ENCODE measurements around the gene BTBD2. TPM values are rescaled to one million over a fixed set of nuclear protein-coding genes. Genes with fewer than 3 reads are reported as not detected.
A peak's percentile ranks its signal among the peaks of the same experiment; 100 is the strongest.

BTBD2 gene
- polyA plus RNA-seq, 1 donor (not counting 4 experiments of a cell fraction or from before 2014, with no cell fraction given) = 22.3 TPM

DNA sequence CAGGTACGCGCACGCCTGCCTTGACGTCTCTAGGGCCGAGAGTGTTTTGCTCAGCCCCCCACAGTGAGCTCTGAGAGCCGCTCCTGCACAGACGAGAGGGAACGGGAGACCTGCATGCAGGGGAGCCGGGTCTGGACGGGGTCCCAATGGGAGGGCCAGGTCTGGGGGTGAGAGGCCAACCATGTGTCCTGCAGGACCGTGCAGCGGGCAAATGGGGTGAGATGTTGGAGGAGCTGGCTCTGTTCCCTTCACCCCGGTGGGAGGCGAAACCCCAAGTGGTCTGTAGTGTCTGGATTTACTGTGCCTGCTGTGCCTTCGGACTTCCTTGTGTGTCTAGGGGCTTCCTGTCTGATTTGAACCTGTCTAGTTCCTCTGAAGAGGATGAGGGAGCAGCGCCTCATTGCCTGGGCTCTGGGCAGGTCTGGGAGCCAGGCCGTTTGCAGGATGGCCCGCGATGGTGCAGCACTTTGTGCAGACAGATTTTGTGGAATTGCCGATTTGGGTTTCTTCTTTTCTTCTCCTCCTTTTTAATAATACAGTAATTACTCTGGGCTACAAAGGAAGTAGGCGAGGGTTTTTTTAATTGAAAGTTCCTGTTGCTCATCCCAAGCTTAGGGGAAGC, 72.5 kb downstream of the BTBD2 start:
- dilution Hi-C loops (cut with MboI; ENCODE audit: extremely low pct_ligation_motif_present, low sequenced_read_pairs) = no loop called here
- peak overlapping the region; percentile 97 for H3K9ac ChIP-seq (ENCODE audit: control insufficient read depth, extremely low read depth, insufficient read depth, low read length)
- H3K36me3 ChIP-seq (ENCODE audit: control insufficient read depth in 2 of 2, extremely low read depth in 1 of 2, insufficient read depth in 2 of 2, low read length in 2 of 2) = no peaks in the 10 kb centered on the region
- no peaks in the 10 kb centered on the region for H3K9me3 ChIP-seq (ENCODE audit: control insufficient read depth, low read depth, low read length)
- H3K4me1 ChIP-seq (ENCODE audit: control insufficient read depth, extremely low read depth, insufficient read depth, low read length) = peaks cover 20% of the 10 kb centered on the region
- H3K79me2 ChIP-seq (ENCODE audit: control insufficient read depth, insufficient read depth, low read length) = peaks cover 61% of the 10 kb centered on the region
- H3K27ac ChIP-seq (ENCODE audit: control insufficient read depth, insufficient read depth, low read length) = peak overlapping the region; percentile 81
- TF ChIP-seq EZH2 (IDR thresholded peaks at IDR 0.05; ENCODE audit: low read length) = no peak
- TF ChIP-seq, protein P1, sequence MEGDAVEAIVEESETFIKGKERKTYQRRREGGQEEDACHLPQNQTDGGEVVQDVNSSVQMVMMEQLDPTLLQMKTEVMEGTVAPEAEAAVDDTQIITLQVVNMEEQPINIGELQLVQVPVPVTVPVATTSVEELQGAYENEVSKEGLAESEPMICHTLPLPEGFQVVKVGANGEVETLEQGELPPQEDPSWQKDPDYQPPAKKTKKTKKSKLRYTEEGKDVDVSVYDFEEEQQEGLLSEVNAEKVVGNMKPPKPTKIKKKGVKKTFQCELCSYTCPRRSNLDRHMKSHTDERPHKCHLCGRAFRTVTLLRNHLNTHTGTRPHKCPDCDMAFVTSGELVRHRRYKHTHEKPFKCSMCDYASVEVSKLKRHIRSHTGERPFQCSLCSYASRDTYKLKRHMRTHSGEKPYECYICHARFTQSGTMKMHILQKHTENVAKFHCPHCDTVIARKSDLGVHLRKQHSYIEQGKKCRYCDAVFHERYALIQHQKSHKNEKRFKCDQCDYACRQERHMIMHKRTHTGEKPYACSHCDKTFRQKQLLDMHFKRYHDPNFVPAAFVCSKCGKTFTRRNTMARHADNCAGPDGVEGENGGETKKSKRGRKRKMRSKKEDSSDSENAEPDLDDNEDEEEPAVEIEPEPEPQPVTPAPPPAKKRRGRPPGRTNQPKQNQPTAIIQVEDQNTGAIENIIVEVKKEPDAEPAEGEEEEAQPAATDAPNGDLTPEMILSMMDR (optimal IDR thresholded peaks at IDR 0.05 in 1 of 3, IDR thresholded peaks at IDR 0.05 in 1 of 3, conservative IDR thresholded peaks at IDR 0.05 in 1 of 3; ENCODE audit: extremely low read depth in 1 of 3, insufficient read depth in 2 of 3, low read length in 3 of 3) = no peak
- no peaks in the 10 kb centered on the region for H3K27me3 ChIP-seq (ENCODE audit: control insufficient read depth, extremely low read depth, insufficient read depth, low read length)
- no peaks in the 10 kb centered on the region for H3K9me1 ChIP-seq (ENCODE audit: control insufficient read depth, extremely low read depth, insufficient read depth, low read length)
- DNase-seq (ENCODE audit: low read depth, low spot score) (no peak), FAIRE-seq (no peak)
- peaks cover 29% of the 10 kb centered on the region for H4K20me1 ChIP-seq (ENCODE audit: control insufficient read depth, extremely low read depth, insufficient read depth, low read length)
- H3K4me3 ChIP-seq (ENCODE audit: control insufficient read depth in 2 of 3, extremely low read depth in 1 of 3, insufficient read depth in 2 of 3, low read depth in 1 of 3, low read length in 3 of 3) = peak overlapping the region; percentile 78 to 92 (median 89)
- no peak overlapping the region for H2AFZ ChIP-seq (ENCODE audit: control insufficient read depth, low read length)
- peak overlapping the region; percentile 96 for H3K4me2 ChIP-seq (ENCODE audit: control insufficient read depth, extremely low read depth, insufficient read depth, low read depth, low read length)

DNA sequence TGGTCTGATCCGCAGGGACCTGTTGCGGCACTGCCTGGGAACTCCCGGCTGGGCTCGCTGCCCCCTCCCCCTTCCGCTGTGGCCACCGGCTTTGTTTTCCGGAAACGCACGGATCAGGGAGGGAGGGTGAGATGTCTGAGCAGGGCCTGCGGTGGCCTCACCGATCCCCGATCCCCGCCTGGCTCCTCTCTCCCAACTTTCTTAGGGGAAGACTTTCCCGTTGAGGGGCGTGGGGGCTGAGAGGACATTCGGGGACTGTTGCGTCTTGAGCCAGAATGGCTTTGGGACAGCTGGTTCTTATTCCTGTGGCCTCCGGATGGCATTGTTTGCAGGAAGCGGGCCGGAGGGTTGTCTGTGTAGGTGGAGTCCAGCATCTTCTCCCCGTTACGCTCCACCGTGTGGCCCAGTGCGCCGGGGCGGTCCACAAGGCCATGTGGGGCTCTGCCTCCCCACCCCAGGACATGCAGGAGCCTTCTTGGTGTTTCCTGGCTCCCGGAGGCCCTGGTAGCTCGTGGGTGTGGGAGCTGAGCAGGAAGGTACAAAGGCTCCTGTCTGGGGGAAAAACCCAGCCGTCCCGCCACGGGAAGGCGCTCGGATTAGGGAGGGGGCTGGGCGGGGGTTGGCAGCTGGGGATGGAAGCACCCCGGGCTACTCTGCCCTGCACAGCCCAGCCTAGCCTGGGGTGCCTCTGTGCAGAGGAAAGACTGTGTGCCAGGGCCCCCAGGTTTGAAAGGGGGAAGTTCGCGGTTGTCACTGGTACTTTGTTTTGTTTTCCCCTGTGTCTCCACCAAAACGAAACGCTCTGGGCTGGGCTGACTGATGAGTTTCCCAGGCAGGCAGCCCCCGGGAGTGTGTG, 73.2 kb downstream of the BTBD2 start:
- Histone ChIP-seq H2AFZ (ENCODE audit: control insufficient read depth, low read length) (peak overlapping the region; percentile 39), H3K4me3 (ENCODE audit: control insufficient read depth in 2 of 3, extremely low read depth in 1 of 3, insufficient read depth in 2 of 3, low read depth in 1 of 3, low read length in 3 of 3) (peak overlapping the region; percentile 78 to 92 (median 89)), H3K36me3 (ENCODE audit: control insufficient read depth in 2 of 2, extremely low read depth in 1 of 2, insufficient read depth in 2 of 2, low read length in 2 of 2) (no peaks in the 10 kb centered on the region), H3K9me3 (ENCODE audit: control insufficient read depth, low read depth, low read length) (no peaks in the 10 kb centered on the region), H3K27ac (ENCODE audit: control insufficient read depth, insufficient read depth, low read length) (peak overlapping the region; percentile 81), H3K9me1 (ENCODE audit: control insufficient read depth, extremely low read depth, insufficient read depth, low read length) (no peaks in the 10 kb centered on the region), H3K9ac (ENCODE audit: control insufficient read depth, extremely low read depth, insufficient read depth, low read length) (peak overlapping the region; percentile 97), H3K27me3 (ENCODE audit: control insufficient read depth, extremely low read depth, insufficient read depth, low read length) (no peaks in the 10 kb centered on the region), H3K4me2 (ENCODE audit: control insufficient read depth, extremely low read depth, insufficient read depth, low read depth, low read length) (peak overlapping the region; percentile 96), H4K20me1 (ENCODE audit: control insufficient read depth, extremely low read depth, insufficient read depth, low read length) (peaks cover 24% of the 10 kb centered on the region), H3K4me1 (ENCODE audit: control insufficient read depth, extremely low read depth, insufficient read depth, low read length) (peaks cover 17% of the 10 kb centered on the region), H3K79me2 (ENCODE audit: control insufficient read depth, insufficient read depth, low read length) (peaks cover 54% of the 10 kb centered on the region)
- DNase-seq (ENCODE audit: low read depth, low spot score) (peak; percentile 19), FAIRE-seq (peak; percentile 20)
- dilution Hi-C loops (cut with MboI; ENCODE audit: extremely low pct_ligation_motif_present, low sequenced_read_pairs) = no loop called here
- TF ChIP-seq, protein P1 (optimal IDR thresholded peaks at IDR 0.05 in 1 of 3, IDR thresholded peaks at IDR 0.05 in 1 of 3, conservative IDR thresholded peaks at IDR 0.05 in 1 of 3; ENCODE audit: extremely low read depth in 1 of 3, insufficient read depth in 2 of 3, low read length in 3 of 3) = no peak
- no peak for TF ChIP-seq EZH2 (IDR thresholded peaks at IDR 0.05; ENCODE audit: low read length)
